HG03442 (cell line): Measurements from ENCODE around the gene ZDHHC14.
"Not testable (repeated sequence)": the region's sequence is repeated elsewhere in the genome, so short reads cannot be mapped to it uniquely, and the experiment has no call there.

ENCODE experiments used
- ATAC-seq: cut with Tn5 transposase; IDR thresholded peaks from one replicate; pipeline ENCODE4 v1.9.1; 2021; ENCODE audit warnings: mild to moderate bottlenecking, moderate library complexity; ENCODE audit not compliant: unreplicated experiment

ZDHHC14 gene

GRCh38 chr6:157586476-157587126, 205.6 kb downstream of the ZDHHC14 start:
- ATAC-seq: no peak

- no peak for ATAC-seq
These were observed 206.3 kb downstream of the ZDHHC14 start for GRCh38 chr6:157587127-157587926.

DNA sequence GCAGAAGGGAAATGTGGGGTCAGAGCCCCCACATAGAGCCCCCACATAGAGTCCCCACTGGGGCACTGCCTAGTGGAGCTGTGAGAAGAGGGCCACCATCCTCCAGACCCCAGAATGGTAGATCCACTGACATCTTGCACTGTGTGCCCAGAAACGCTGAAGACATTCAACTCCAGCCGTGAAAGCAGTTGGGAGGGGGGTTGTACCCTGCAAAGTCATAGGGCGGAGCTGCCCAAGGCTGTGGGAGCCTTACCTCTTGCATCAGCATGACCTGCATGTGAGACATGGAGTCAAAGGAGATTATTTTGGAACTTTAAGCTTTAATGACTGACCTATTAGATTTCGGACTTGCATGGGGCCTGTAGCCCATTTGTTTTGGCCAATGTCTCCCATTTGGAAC, 209.7 kb downstream of the ZDHHC14 start:
- not testable (repeated sequence) for ATAC-seq

GRCh38 chr6:157592541-157592940, 211.6 kb downstream of the ZDHHC14 start:
- ATAC-seq: no peak

DNA sequence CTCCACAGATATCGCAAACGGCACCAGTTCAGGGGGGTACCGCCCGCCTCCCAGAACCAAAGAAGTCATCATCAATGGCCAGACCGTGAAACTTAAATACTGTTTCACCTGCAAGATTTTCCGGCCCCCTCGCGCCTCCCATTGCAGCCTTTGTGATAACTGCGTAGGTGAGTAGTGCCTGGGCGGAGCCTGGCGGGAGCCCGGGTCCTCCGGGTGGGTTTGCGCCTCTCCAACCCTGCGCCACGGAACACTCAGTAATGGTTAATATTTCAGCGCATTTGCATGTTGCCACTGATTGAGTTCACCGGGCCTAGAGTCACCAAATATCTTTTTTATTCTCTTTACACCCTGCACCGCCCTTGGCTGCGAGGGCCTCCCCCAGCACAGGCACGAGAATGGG, 212.0 kb downstream of the ZDHHC14 start:
- ATAC-seq: no peak

DNA sequence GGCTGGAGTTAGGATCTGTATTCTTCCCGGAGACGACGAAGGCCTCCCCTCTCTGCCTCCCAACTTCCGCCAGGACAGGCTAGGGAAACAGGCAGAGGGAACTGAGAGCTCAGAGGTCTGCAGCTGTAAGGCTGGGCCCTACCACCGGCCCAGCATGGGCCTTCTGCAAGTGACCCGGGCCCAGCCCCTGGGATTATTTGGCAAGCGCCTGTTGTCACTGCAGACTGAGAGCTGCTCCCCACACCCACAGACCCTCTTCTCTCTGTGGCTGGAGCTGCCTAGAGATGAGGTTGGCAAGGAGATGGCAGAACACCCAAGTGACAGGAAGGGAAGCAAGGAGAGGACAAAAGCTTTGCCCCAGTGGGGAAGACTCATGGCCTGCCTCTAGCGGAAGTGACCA, 212.6 kb downstream of the ZDHHC14 start:
- ATAC-seq: no peak

DNA sequence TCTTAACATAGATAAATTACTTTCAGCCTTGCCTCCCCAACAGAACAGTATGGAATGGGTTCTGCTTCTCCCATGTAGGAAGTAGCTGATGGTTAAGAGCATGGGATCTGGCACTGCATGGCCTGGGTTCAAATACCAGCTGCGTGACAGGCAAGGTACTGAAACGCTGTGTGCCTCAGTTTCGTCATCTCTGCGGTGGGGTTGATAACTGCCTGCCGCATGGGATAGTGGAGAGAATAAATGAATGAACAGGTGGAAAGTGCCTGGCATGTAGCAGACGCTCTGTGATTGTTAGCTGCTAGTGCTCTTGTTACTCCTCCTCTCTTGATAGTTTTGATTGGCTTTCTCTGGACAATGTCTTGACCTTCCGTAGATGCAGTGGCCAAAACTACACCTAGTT, 213.3 kb downstream of the ZDHHC14 start:
- ATAC-seq: no peak

- no peak for ATAC-seq
These were observed 214.8 kb downstream of the ZDHHC14 start for GRCh38 chr6:157595768-157596167.

GRCh38 chr6:157596461-157596860, 215.5 kb downstream of the ZDHHC14 start:
- ATAC-seq: no peak

DNA sequence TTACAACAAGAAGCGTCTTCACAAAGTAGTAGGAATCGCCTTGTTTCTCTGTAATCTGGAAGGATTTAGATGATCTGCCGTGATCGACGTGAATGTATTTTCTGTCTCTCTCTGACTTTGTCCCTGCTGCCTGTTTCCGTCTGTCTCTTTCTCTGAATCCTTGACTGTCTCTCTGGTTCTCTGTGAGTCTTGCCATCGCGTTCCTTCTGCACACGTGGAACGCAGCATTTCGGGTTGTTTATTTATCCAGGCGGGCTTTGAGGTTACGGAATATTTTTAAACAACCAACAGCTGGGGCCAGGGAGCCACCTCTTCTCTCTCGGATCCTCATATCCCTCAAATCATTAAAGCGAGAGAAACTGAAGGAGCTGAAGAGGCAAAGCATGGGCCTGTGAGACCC, 215.9 kb downstream of the ZDHHC14 start:
- ATAC-seq: no peak

GRCh38 chr6:157597461-157598312, 216.7 kb downstream of the ZDHHC14 start:
- ATAC-seq: no peak

GRCh38 chr6:157599191-157599590, 218.2 kb downstream of the ZDHHC14 start:
- ATAC-seq: no peak

- ATAC-seq: no peak
These were observed 219.8 kb downstream of the ZDHHC14 start for GRCh38 chr6:157600807-157601206.

GRCh38 chr6:157602521-157603295, 221.7 kb downstream of the ZDHHC14 start:
- ATAC-seq: no peak

GRCh38 chr6:157603314-157603940, 222.4 kb downstream of the ZDHHC14 start:
- ATAC-seq: no peak

- ATAC-seq: no peak
These were observed 223.0 kb downstream of the ZDHHC14 start for GRCh38 chr6:157603971-157604370.

GRCh38 chr6:157604816-157605215, 223.8 kb downstream of the ZDHHC14 start:
- no peak for ATAC-seq

DNA sequence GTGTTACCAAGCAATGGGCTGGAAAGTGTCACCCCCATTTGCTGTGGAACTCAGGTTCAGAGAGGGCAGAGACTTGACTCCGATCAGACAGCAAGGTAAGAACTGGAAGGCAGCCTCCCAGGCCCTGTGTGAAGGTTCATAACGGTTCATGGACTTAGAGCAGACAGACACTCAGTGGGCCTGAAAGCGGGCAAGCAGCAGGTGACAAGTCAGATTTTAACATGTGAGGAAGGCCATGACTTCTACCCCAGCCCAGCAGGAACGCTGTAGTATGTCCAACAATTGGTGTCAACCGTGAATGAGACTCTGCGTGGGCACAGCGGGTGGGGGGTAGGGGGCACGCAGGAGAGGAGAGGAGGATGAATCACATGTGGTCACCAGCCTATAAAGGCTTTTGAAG, 224.5 kb downstream of the ZDHHC14 start:
- no peak for ATAC-seq

- no peak for ATAC-seq
These were observed 225.5 kb downstream of the ZDHHC14 start for GRCh38 chr6:157606516-157606915.
